Measurements from ENCODE around the gene HSCB.
A peak's percentile ranks its signal among the peaks of the same experiment; 100 is the strongest.
"Not testable (repeated sequence)": the region's sequence is repeated elsewhere in the genome, so short reads cannot be mapped to it uniquely, and the experiment has no call there.

The HSCB gene

DNA sequence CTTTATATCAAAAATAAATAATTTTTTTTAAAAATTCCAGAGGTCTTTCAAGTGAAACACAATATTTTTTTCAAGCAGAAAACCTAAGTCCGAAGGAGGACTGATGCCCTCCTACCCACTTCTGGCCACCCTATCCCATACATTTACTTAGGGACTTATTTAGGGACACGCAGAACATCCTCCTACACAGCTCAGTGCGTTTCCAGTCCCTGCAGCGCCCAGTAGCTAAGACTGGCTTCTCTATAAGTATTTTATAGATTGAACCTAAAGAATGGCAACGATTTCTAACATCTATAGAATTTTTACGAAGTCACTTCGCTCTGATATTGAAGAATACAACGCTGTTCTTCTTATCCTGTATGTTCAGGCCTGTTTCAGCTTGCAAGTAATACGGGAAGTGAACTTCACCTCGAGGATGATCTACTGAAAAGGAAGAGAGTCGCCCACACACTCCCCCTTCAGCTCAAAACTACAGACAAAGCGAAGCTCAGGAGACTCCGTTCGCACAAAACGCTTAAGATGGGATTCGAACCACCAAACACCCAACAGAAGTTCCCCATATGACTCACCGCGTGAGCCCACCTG, 547 bp upstream of the HSCB start:
- DNase-seq: no peak

GRCh38 chr22:28742562-28742962, 723 bp downstream of the HSCB start:
- DNase-seq: peak in 1 of 2 experiments; percentile 87

DNA sequence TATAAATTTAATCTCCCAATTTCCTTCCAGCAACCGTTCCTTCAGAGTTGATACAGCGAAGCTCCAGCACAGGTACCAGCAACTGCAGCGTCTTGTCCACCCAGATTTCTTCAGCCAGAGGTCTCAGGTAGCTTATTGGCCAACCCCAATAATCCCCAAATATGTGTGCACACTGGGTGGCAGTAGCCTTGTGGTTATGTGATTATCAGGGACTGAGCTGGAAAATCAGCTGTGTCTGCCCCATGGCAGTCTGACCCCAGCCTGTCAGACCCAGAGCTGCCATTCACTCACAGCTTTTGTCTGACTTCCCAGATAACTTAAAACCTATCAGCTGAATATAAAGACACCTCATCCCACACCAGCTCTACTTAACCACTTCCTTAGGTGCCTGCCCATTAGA, 2.0 kb downstream of the HSCB start:
- DNase-seq: no peak

DNA sequence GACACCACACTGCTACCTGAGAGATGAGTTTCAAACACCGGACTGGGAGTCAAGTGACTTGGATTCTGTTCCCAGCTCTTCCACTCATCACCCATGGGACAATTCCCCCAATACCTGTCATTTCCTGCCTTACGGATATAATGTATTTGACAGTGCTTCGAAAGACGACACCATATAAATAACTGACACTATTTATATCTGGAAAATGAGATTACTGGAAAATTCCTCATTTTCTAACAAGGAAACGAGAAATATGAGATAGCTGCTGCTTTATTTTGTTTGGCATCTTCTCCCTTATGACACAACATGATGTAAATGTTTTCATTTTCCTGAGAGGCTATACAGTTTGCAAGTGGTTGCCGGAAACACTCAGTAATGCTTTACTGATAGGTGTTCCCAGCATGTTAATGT, 8.6 kb downstream of the HSCB start:
- DNase-seq: no peak

GRCh38 chr22:28754512-28754911, 12.7 kb downstream of the HSCB start:
- DNase-seq: not testable (repeated sequence)

GRCh38 chr22:28759861-28760560, 18.2 kb downstream of the HSCB start:
- DNase-seq: no peak

GRCh38 chr22:28761449-28761755, 19.6 kb downstream of the HSCB start:
- DNase-seq: no peak

DNA sequence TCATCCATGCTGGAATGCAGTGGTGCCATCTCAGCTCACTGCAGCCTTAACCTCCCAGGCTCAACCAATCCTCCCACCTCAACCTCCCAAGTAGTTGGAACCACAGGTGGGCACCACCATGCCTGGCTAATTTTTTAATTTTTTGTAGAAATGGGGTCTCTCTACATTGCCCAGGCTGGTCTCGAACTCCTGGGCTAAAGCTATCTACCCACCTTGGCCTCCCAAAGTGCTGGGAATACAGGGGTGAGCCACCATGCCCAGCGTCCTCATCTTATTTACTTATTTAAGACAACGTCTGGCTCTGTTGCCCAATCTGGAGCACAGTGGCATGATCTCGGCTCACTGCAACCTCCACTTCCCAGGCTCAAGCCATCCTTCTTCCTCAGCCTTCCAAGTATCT, 20.2 kb downstream of the HSCB start:
- not testable (repeated sequence) for DNase-seq

- no peak for DNase-seq
Measured at GRCh38 chr22:28766628-28767027, 24.8 kb downstream of the HSCB start.

GRCh38 chr22:28768701-28769393, 27.0 kb downstream of the HSCB start:
- peak in 1 of 2 experiments; percentile 16 for DNase-seq

- no peak for DNase-seq
Measured at GRCh38 chr22:28769394-28770085, 27.7 kb downstream of the HSCB start.

- DNase-seq: no peak
Measured at GRCh38 chr22:28771195-28771791, 29.5 kb downstream of the HSCB start.

- DNase-seq: peak; percentile 94
Measured at GRCh38 chr22:28772633-28773460, 31.0 kb downstream of the HSCB start, which contains the start of gene CCDC117. Gene CCDC117 (plus strand): TSS chr22:28772695. CDS start chr22:28772850, 155 bp downstream.

DNA sequence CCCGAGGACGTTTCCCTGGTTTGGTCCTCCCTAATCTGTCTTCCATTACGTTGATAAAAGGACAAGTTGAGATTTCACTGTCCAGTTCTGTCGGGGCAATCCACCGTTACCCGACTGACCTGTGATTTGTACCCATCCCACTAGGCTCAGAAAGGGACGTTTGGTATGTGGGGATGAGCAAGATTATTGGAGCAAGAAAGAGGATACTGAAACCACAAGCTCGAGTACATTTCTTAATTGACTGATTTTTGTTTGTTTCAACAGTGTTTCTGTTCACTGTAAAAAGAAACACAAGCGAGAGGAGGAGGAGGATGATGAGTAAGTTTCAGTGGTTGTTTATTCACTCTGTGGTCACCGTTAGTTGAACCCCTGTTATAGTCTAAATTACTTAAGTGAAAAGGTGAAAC, 31.6 kb downstream of the HSCB start:
- no peak for DNase-seq

- DNase-seq: no peak
Measured at GRCh38 chr22:28774378-28774777, 32.5 kb downstream of the HSCB start.

DNA sequence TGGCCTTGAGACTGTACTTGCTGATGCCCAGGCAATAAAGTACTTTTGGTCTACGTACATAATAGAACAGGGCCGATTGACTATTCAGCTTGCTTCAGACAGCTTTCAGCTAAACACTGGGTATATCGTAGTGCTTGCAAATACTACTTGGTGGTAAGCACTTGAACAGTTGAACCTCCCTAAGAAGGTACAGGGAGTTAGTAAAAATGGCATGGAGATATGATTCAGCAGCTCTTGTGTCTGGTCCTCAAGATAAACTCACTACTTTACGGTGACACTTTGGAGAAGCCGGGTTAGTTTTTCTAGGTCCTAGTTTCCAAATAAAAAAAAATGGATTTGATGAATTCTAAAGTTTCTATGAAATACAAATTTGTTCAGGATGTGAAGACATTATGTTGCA, 38.0 kb downstream of the HSCB start:
- no peak for DNase-seq

DNA sequence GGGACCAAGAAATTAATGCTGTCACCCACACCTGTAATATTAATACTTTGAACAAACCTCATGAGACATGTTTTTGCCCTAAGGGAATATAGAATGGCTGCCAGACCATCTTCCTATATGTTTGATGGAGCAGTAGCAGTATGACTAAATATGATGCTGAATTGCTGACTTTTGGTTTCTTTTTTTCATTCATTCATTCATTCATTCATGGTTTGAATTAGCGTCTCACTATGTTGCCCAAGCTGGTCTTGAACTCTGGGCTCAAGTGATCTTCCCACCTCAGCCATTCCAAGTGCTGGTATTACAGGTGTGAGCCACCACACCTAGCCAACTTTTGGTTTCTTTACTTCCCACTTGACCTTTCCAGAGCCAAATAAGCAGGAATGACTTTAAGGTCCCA, 38.5 kb downstream of the HSCB start:
- no peak for DNase-seq

GRCh38 chr22:28783786-28784671, 42.2 kb downstream of the HSCB start:
- no peak for DNase-seq

DNA sequence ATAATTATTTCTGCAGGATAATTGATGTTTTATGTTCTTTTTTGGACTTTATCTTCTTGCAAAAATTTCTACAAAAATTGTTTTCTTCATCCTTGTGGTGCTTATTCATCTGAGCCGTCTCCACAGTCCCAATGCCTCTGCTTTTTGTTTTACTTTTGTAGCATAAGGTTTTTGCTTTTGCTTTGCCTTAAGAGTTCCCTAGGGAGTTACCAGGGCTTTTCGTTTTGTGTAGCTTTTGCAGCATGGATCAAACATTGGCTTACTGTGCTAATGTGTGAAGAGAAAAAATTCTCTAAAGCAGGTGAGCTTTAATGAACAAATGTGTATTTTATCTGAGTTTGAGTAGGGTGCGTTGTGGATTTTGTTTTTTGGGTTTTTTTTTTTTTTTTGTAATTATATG, 46.8 kb downstream of the HSCB start:
- DNase-seq: no peak

DNA sequence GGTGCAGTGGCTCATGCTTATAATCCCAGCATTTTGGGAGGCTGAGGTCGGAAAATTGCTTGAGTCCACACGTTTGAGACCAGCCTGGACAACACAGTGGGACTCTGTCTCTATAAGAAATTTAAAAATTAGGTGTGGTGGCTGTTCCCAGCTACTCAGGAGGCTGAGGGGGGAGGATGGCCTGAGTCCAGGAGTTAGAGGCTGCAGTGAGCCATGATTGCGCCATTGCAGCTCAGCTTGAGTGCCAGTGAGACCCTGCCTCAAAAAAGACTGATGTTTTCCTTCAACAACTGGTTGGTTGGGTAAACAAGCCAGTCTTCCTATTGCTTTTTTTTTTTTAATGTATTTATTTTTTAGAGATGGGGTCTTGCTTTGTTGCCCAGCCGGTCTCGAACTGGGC, 49.3 kb downstream of the HSCB start:
- DNase-seq: no peak

DNA sequence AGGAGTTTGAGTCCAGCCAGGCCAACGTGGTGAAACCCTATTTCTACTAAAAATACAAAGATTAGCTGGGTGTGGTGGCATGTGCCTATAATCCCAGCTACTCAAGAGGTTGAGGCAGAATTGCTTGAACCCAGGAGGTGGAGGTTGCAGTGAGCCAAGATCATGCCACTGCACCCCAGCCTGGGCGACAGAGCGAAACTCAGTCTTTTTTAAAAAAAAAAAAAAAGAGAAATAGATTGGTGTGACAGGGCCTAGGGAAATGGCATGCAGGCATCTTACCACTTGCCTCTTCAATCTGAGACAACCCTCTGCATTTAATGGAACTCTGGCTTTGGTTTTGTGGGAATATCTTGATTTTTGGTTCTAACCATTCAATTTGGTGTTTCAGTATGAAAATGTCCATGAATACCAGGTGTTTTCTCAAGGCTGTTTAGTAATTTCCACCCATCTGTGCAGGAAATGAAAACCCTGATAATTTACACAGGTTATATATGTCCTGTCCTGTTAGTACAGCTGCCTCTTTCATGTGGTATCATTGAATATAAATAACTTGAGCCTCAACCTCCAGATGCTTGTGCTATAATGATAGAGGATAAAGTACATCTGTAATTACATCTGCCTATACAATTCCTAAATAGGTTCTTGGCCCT, 50.1 kb downstream of the HSCB start:
- DNase-seq: no peak
